ENCODE results near the gene TMEM255B. TPM values are rescaled to one million over a fixed set of nuclear protein-coding genes. Genes with fewer than 3 reads are reported as not detected.

The TMEM255B gene
- total RNA-seq, 1 experiment from 2014 or later, result 26.3 TPM

GRCh38 chr13:113798200-113798811 lies 39.3 kb downstream of the TMEM255B start:
- no TSS peak for BruUV-seq (replicated peaks)
- H3K4me3 ChIP-seq (ENCODE audit: low read depth in 2 of 2, low read length in 2 of 2), result no peak overlapping the region
- POLR2A ChIA-PET, result no interaction called here
- intact Hi-C loops (cut with micrococcal nuclease; ENCODE audit: unreplicated experiment), result no loop called here
- no peak for DNase-seq (ENCODE audit: low read depth, low spot score)
- H3K9me3 ChIP-seq (ENCODE audit: control insufficient read depth, insufficient read depth, low read depth, low read length), result no peaks in the 10 kb centered on the region
- no peaks in the 10 kb centered on the region for H3K27me3 ChIP-seq (ENCODE audit: control insufficient read depth, insufficient read depth, low read length)
- no peak for TF ChIP-seq SIN3A (IDR thresholded peaks at IDR 0.05; ENCODE audit: borderline replicate concordance, insufficient read depth, low read depth, low read length)
- CTCF ChIA-PET, result no interaction called here
- H3K36me3 ChIP-seq (ENCODE audit: control insufficient read depth, insufficient read depth, low read length), result no peaks in the 10 kb centered on the region
- no peak overlapping the region for H3K27ac ChIP-seq (ENCODE audit: low read length)
- ATAC-seq, result no peak
- in situ Hi-C loops (cut with HindIII; ENCODE audit: low pct_unique_long_range_greater_than_20kb, low sequenced_read_pairs), result no loop called here
- no peaks in the 10 kb centered on the region for H3K4me1 ChIP-seq (ENCODE audit: control insufficient read depth, insufficient read depth, low read length)

GRCh38 chr13:113800576-113800926 lies 41.5 kb downstream of the TMEM255B start:
- POLR2A ChIA-PET, result no interaction called here
- H3K9me3 ChIP-seq (ENCODE audit: control insufficient read depth, insufficient read depth, low read depth, low read length), result no peaks in the 10 kb centered on the region
- intact Hi-C loops (cut with micrococcal nuclease; ENCODE audit: unreplicated experiment), result no loop called here
- DNase-seq (ENCODE audit: low read depth, low spot score) (no peak), ATAC-seq (no peak)
- H3K36me3 ChIP-seq (ENCODE audit: control insufficient read depth, insufficient read depth, low read length), result no peaks in the 10 kb centered on the region
- H3K4me3 ChIP-seq (ENCODE audit: low read depth in 2 of 2, low read length in 2 of 2), result no peak overlapping the region
- no TSS peak for BruUV-seq (replicated peaks)
- no peak overlapping the region for H3K27ac ChIP-seq (ENCODE audit: low read length)
- CTCF ChIA-PET, result no interaction called here
- H3K4me1 ChIP-seq (ENCODE audit: control insufficient read depth, insufficient read depth, low read length), result no peaks in the 10 kb centered on the region
- TF ChIP-seq, protein P1, sequence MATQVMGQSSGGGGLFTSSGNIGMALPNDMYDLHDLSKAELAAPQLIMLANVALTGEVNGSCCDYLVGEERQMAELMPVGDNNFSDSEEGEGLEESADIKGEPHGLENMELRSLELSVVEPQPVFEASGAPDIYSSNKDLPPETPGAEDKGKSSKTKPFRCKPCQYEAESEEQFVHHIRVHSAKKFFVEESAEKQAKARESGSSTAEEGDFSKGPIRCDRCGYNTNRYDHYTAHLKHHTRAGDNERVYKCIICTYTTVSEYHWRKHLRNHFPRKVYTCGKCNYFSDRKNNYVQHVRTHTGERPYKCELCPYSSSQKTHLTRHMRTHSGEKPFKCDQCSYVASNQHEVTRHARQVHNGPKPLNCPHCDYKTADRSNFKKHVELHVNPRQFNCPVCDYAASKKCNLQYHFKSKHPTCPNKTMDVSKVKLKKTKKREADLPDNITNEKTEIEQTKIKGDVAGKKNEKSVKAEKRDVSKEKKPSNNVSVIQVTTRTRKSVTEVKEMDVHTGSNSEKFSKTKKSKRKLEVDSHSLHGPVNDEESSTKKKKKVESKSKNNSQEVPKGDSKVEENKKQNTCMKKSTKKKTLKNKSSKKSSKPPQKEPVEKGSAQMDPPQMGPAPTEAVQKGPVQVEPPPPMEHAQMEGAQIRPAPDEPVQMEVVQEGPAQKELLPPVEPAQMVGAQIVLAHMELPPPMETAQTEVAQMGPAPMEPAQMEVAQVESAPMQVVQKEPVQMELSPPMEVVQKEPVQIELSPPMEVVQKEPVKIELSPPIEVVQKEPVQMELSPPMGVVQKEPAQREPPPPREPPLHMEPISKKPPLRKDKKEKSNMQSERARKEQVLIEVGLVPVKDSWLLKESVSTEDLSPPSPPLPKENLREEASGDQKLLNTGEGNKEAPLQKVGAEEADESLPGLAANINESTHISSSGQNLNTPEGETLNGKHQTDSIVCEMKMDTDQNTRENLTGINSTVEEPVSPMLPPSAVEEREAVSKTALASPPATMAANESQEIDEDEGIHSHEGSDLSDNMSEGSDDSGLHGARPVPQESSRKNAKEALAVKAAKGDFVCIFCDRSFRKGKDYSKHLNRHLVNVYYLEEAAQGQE (IDR thresholded peaks at IDR 0.05; ENCODE audit: insufficient read depth in 1 of 2, low read depth in 2 of 2, low read length in 1 of 2), result no peak
- no peak for TF ChIP-seq POLR2AphosphoS5 (IDR thresholded peaks at IDR 0.05; ENCODE audit: low read depth, low read length)
- no peak for TF ChIP-seq TCF7L2 (IDR thresholded peaks at IDR 0.05; ENCODE audit: low read depth, low read length)
- no peak for TF ChIP-seq CTCF (IDR thresholded peaks at IDR 0.05)
- TF ChIP-seq SIN3A (IDR thresholded peaks at IDR 0.05; ENCODE audit: borderline replicate concordance, insufficient read depth, low read depth, low read length), result no peak
- in situ Hi-C loops (cut with HindIII; ENCODE audit: low pct_unique_long_range_greater_than_20kb, low sequenced_read_pairs), result no loop called here
- no peaks in the 10 kb centered on the region for H3K27me3 ChIP-seq (ENCODE audit: control insufficient read depth, insufficient read depth, low read length)

GRCh38 chr13:113801289-113801961 lies 42.4 kb downstream of the TMEM255B start:
- no peaks in the 10 kb centered on the region for H3K27me3 ChIP-seq (ENCODE audit: control insufficient read depth, insufficient read depth, low read length)
- intact Hi-C loops (cut with micrococcal nuclease; ENCODE audit: unreplicated experiment), result no loop called here
- no peaks in the 10 kb centered on the region for H3K36me3 ChIP-seq (ENCODE audit: control insufficient read depth, insufficient read depth, low read length)
- H3K4me1 ChIP-seq (ENCODE audit: control insufficient read depth, insufficient read depth, low read length), result no peaks in the 10 kb centered on the region
- DNase-seq (ENCODE audit: low read depth, low spot score) (no peak), ATAC-seq (no peak)
- in situ Hi-C loops (cut with HindIII; ENCODE audit: low pct_unique_long_range_greater_than_20kb, low sequenced_read_pairs), result no loop called here
- TF ChIP-seq, protein P1 (IDR thresholded peaks at IDR 0.05; ENCODE audit: insufficient read depth in 1 of 2, low read depth in 2 of 2, low read length in 1 of 2), result no peak
- TF ChIP-seq TCF7L2 (IDR thresholded peaks at IDR 0.05; ENCODE audit: low read depth, low read length) (no peak), SIN3A (IDR thresholded peaks at IDR 0.05; ENCODE audit: borderline replicate concordance, insufficient read depth, low read depth, low read length) (no peak), CTCF (IDR thresholded peaks at IDR 0.05) (no peak), POLR2AphosphoS5 (IDR thresholded peaks at IDR 0.05; ENCODE audit: low read depth, low read length) (no peak)
- POLR2A ChIA-PET, result no interaction called here
- no peak overlapping the region for H3K27ac ChIP-seq (ENCODE audit: low read length)
- no peak overlapping the region for H3K4me3 ChIP-seq (ENCODE audit: low read depth in 2 of 2, low read length in 2 of 2)
- no TSS peak for BruUV-seq (replicated peaks)
- H3K9me3 ChIP-seq (ENCODE audit: control insufficient read depth, insufficient read depth, low read depth, low read length), result no peaks in the 10 kb centered on the region
- CTCF ChIA-PET, result no interaction called here

All from Panc1 (cell line).